Stimulated activated CD8-positive, alpha-beta memory T cell treated with anti-CD3 and anti-CD28 coated beads, Interleukin-7, amount 100 ng/mL, for 4 hours (primary cell): ENCODE results near the gene PLK1.

ENCODE experiments used
- DNase-seq, 2 donors: peaks; one replicate each; pipeline ENCODE4 v3.0.0-alpha.2; 2020; ENCODE audit warnings: low read depth in 2 of 2

The PLK1 gene

GRCh38 chr16:23679274-23679985 is 741 bp downstream of the PLK1 start:
- DNase-seq, result no peak

- no peak for DNase-seq
Measured at GRCh38 chr16:23679986-23680336, 1.3 kb downstream of the PLK1 start.

- no peak for DNase-seq
Measured at GRCh38 chr16:23682181-23682580, 3.5 kb downstream of the PLK1 start.

GRCh38 chr16:23683487-23683886 is 4.8 kb downstream of the PLK1 start:
- no peak for DNase-seq

- no peak for DNase-seq
Measured at GRCh38 chr16:23687034-23687808, 8.5 kb downstream of the PLK1 start.

- DNase-seq, result no peak
Measured at GRCh38 chr16:23689442-23690187, 10.9 kb downstream of the PLK1 start.

- DNase-seq, result no peak
Measured at GRCh38 chr16:23690771-23691482, 12.2 kb downstream of the PLK1 start.

- DNase-seq, result no peak
Measured at GRCh38 chr16:23691483-23692189, 12.9 kb downstream of the PLK1 start.

- no peak for DNase-seq
Measured at GRCh38 chr16:23692190-23692837, 13.6 kb downstream of the PLK1 start.

GRCh38 chr16:23694265-23694643 is 15.6 kb downstream of the PLK1 start:
- DNase-seq, result no peak

- DNase-seq, result no peak
Measured at GRCh38 chr16:23694644-23695373, 16.1 kb downstream of the PLK1 start.

- no peak for DNase-seq
Measured at GRCh38 chr16:23695756-23696155, 17.1 kb downstream of the PLK1 start.

GRCh38 chr16:23699100-23699499 is 20.4 kb downstream of the PLK1 start:
- DNase-seq, result no peak

GRCh38 chr16:23700093-23700492 is 21.4 kb downstream of the PLK1 start:
- DNase-seq, result no peak

- DNase-seq, result no peak
Measured at GRCh38 chr16:23700509-23700908, 21.8 kb downstream of the PLK1 start.

GRCh38 chr16:23701045-23701444 is 22.4 kb downstream of the PLK1 start:
- DNase-seq, result no peak

- no peak for DNase-seq
Measured at GRCh38 chr16:23702951-23703350, 24.3 kb downstream of the PLK1 start.

GRCh38 chr16:23704772-23705516 is 26.3 kb downstream of the PLK1 start:
- no peak for DNase-seq

- DNase-seq, result no peak
Measured at GRCh38 chr16:23705517-23705902, 26.8 kb downstream of the PLK1 start.

GRCh38 chr16:23706439-23706838 is 27.8 kb downstream of the PLK1 start:
- DNase-seq, result no peak
